NCI-H510A (cell line): ENCODE measurements around the gene DLG5.
A peak's percentile ranks its signal among the peaks of the same experiment; 100 is the strongest.

Source experiments
- DNase-seq: peaks from one replicate; lab custom pipeline; 2025; lab: John Stamatoyannopoulos, UW

Gene DLG5

DNA sequence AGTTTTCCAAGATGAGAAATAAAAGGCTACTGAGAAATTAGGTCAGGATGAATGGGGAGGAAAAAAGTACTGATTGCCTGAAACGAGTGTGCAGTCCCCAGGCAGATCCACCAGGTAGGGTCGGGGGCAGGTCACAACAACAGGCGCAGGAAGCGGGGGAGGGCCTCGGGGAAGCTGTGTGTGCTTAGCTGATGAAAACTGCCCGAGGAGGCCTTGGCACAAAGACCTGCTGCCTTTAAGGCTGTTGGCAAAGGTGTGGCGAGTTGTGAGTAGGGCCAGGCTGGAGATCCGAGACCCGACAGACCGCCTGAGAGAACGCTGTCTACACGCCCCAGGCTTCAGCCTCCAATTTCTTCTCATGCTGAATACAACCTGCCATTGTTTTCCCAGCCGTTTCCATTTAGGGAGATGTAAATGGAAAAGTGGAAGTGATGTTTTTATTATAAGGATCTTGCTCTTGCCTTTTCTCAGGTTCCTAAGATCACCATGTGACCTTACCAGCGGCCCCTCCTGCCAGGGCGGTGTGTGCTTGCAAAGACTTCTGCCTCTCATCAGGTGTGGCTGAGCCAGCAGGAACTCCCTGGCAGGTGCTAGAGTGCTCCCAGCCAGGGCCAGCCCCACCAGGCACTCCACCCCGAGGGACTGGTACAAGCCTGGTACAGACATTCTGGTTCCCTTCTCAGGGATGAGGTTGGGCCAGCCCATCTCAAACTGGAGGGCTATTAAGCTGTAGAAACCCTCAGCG is 60.8 kb downstream of the DLG5 start:
- DNase-seq = peak; percentile 81

DNA sequence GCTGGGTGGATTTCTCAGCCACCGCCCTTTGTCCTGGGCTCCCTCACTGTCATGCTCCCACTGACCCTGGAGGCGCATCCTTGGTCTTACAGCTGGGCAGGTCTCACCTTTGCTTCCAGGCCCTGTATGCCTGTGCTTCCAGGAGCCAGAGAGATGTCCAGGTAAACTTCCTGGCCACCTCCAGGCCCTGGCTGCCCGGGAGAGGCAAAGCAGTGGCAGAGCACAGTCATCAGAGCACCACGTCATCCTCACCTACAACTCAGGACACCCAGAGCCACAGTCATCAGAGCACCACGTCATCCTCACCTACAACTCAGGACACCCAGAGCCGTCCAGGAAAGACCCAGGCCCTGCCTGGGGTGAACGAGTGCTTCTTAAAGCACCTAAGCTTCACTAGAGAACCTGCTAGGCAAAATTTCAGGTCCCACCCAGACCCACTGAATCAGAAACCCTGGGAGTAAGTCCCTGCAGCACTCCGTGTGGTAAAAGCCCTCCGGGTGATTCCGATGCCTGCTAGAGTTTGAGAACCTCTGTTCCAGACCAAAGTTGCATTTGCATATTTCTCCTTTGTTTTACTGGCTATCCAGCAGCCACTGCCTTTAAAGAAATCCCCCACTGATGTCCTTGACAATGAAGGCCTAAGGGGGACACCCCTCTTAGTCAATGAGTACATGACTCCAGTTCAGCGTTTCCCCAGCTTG is 62.3 kb downstream of the DLG5 start:
- DNase-seq = no peak

DNA sequence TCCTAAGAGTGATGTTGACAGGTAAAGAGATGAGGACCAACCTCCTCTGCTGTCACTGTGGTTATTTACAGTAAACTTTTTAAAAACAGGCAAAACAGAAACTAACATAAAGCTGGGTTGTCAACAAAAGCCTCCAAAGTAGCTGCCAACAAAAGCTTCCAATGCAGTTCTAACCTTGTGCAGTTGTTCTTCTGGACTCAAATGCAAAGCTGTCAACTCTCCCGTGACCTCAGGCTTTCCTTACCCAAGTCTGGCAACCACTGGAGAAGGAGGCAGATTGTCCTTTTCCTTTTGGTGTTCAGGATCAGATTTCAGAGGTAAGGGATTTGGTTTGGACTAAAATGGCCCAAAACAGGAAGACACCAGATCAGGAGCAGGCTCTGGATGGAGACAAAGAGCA is 63.1 kb downstream of the DLG5 start:
- no peak for DNase-seq

DNA sequence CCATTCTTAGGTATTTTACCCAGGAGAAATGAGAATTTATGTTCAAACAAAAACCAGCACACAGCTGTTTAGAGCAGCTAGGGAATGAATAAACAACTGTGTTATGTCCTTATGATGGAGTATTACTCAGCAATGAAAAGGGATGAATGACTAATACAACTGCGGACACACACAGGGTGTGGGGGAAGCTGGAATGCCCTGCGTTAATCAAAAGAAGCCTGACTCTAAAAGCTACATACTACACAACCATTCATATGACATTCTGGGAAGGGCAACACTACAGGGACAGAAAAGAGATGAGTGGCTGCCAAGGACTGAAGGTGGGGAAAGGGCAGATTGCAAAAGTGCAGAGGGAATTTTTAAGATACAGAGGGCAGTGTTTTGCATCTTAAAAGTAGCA is 64.0 kb downstream of the DLG5 start:
- DNase-seq = no peak

DNA sequence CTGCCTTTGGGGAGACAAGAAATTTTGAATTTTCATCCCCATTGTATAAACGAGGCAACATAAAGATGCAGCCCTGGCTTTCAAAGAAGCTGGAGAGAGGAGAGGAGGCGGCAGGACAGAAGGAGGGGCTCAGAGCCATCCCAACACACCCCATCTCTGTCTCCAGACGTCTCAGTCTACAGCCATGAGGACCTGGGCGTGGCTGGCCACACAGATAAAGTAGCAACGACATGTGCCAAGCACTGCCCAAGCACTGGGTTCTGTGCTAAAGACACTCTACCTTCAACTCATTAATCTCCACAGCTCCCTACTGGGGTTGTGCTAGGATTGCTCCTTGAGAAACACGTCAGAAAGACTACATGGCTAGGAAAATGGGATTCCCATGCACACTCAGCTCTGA is 65.2 kb downstream of the DLG5 start:
- no peak for DNase-seq

- no peak for DNase-seq
Observed at GRCh38 chr10:77859865-77860282, 66.7 kb downstream of the DLG5 start.

DNA sequence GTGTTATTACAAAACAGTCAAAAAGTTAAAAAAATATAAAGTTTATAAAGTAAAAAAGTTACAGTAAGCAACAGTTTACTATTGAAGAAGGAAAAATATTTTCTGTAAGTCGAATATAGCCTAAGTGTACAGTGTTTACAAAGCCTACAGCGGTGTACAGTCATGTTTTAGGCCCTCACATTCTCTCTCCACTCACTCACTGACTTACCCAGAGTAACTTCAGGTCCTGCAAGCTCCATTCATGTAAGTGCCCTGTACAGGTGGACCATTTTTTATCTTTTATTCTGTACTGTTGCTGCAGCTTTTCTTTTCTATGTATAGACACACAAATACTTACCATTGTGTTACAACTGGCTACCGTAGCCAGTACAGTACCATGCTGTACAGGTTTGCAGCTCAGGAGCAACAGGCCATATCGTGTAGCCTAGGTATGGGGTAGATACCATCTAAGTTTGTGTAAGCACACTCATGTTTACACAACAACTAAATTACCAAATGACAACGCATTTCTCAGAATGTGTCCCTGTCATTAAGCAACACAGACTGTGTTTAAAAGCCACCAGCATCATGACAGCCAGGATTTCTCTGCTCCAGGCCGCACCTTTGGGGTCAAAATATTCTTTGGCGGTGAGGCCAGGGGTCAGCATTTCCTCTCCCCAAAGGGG is 67.2 kb downstream of the DLG5 start:
- DNase-seq = no peak

DNA sequence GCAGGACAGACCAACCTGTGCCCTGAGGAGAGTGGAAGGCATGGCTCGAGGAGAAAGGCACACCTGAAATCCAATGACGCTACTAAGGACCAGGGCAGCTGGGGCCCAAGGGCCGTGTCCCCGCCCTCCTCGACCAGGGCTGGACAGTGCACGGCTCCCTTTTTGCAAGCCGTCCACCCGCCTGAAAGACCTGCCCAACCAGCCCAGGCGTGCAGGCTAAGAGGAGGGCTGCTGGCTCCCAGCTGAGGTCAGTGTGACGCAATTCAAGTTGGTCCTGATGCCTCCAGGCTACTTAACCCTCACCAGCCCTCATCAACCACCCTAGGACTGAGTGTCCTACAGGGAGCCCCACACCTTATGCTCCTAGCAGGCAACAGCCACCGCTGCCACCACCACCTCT is 69.3 kb downstream of the DLG5 start:
- peak; percentile 34 for DNase-seq

GRCh38 chr10:77856566-77856965 is 70.0 kb downstream of the DLG5 start:
- DNase-seq = no peak

GRCh38 chr10:77855404-77856155 is 71.0 kb downstream of the DLG5 start:
- no peak for DNase-seq

- no peak for DNase-seq
Observed at GRCh38 chr10:77854115-77854514, 72.4 kb downstream of the DLG5 start.

DNA sequence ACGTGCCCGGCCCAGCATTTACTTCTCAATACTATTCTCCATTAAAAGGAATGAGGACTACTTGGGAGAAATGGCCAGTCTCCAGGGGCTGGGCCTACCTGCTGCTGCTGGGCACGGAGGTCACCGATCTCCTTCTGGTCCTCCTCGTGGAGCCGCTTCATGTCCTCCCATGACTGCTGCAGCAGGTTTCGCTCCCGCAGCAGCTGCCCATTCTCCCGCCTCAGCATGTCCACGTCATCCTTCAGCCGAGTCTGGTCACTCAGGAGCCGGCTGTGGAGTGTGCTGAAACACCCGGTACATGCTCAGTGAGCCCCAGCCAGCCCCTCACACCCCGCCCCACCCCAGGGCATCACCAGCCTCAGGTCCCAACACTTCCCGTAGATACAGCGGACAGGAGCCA is 73.3 kb downstream of the DLG5 start:
- no peak for DNase-seq

GRCh38 chr10:77850620-77851231 is 75.8 kb downstream of the DLG5 start:
- no peak for DNase-seq

- peak; percentile 34 for DNase-seq
Observed at GRCh38 chr10:77849039-77849664, 77.4 kb downstream of the DLG5 start.

DNA sequence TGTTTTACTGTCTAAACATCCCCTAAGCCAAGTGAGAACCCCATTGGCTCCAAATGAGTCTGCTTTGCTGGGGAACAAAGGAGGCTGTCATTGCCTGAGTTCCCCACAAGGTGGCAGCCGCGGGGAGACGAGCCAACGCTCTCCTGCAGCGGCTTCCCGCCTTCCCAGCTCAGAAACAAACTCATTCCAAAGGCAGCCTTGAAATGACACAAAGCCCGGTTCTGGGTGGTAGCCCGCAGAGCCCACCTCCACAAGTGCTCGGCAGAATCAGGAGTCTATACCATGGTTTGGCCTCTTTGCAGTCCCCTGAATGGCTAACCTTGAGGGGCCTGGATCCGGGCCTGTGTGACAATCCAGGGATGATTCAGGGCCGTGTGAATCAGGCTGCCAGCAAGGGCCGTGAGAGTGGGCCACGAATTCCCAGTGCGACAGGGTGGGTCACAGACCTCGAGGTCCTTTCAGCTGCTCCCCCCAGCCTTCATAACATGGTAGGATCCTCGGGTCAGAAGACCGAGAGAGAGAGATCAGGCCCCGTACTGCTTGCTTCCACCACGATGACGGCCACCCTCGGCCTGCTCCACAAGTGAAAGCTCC is 79.7 kb downstream of the DLG5 start:
- no peak for DNase-seq

DNA sequence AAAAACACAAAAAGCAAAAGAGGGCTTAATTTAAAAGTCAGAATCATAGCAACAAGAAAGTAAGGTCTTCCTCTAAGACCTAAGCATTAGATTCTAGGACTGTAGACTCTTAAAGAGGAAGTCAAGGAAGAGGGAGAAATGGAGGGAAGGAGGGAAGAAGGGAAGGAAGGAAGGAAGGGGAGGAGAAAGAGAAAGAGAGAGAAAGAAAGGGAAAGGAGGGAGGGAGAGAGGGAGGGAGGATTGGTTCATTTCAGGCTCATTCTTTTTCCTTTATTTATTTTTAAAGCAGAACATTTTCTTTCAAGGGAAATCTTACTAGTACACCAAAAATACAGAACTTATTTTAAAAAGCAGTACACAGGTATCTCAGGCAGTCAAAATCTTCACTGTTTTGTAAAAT is 81.1 kb downstream of the DLG5 start:
- DNase-seq = no peak

DNA sequence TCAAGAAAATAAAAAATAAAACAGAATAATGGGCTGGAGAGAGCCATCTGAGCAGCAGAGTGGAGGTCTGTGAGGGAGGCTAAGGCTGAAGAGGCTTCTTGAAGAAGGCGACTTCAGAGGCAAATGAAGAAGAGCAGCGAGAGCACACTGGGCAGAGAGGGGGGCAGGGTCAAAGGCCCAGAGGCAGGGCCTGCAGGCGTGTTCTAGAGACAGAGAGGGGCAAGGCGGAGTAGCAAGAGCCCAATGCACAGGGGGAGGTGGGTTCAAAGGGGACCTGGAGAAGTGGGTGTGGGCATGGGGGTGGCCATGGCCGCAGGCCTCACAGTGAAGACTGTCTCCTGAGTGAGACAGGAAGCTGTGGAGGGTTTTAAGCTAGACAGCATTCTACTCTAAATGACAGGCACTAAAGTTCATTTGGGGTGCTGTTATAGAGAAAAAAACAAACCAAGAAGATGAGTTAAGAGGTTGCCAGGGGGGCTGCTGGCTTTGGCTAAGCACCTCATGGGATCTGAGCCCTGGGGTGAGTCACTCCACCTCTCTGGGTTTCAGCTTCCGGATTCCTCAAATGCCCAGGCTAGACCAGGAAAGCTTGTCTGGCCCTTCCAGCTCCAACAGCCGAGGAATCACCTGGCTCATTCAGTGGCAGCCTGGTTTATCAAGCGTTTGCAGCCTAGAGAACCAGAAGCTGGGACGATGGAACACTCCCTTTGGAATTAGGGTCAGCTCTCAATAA is 81.7 kb downstream of the DLG5 start:
- DNase-seq = no peak

GRCh38 chr10:77844177-77844576 is 82.4 kb downstream of the DLG5 start:
- DNase-seq = no peak

GRCh38 chr10:77843264-77843663 is 83.3 kb downstream of the DLG5 start:
- no peak for DNase-seq

DNA sequence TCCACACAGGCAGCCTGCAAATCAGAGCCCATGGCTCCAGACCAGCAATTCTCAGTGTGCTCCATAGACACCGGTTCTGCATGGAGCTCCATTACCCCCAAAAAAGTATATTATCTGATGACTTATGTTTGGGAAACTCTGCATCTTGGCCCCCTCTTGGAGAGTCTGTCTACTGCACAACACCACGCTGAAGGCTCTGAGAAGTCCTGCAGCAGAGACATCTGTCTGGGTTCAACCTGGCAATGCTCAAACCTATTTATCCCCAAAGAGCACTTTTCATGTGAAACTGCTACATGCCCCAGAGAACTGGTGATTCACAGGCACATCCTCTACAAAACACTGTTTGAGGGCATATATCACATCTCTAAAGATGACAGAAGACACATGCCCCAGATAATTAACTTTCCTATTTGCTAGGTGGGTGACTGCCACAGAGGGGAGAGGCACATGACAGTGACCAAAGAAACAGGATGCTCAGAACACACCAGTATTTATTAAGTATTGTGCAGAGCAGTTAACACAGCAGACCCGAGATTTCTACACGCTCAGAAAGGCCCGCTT is 83.8 kb downstream of the DLG5 start:
- DNase-seq = no peak
